ENCODE results near the gene CDC37.

CDC37 gene

DNA sequence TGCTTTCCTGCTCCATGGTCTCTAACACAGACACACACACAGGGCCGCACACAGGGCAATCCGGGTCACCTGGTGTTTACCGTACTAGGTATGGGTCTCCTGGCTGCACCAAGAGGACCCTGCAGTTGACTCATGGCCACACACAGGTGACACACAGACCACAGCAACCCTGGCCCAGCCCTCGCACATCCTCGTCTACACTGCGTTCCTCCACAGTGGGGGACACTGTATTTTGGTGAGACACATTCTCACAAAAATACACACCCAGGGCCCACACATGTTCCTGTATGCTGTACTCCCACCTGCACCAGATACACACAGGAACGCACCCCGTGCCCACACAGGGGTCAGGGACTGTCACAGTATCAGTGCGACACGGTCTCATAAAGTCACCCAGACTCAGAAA is 29.8 kb upstream of the CDC37 start:
- no peak for DNase-seq
- ChIA-PET CTCF (interaction anchor here (0.9 to 1.1 kb wide), 4 partner anchors 12 to 24 kb away, joined by 3 to 4 read pairs (median 3); no protein-coding TSS in a partner anchor), POLR2A (no interaction called here)
- Histone ChIP-seq H3K4me1 (ENCODE audit: control extremely low read depth in 1 of 4, control insufficient read depth in 4 of 4, insufficient read depth in 4 of 4, low read length in 3 of 4) (peaks cover 4 to 29% (median 23%) of the 10 kb centered on the region in 4 experiments), H3K9me3 (ENCODE audit: control extremely low read depth in 1 of 5, control insufficient read depth in 4 of 5, insufficient read depth in 2 of 5, low read depth in 1 of 5, low read length in 4 of 5) (no peaks in the 10 kb centered on the region), H3K36me3 (ENCODE audit: control insufficient read depth in 4 of 4, insufficient read depth in 4 of 4, low read length in 3 of 4) (no peaks in the 10 kb centered on the region), H3K27me3 (replicated peaks in 2 of 5; ENCODE audit: control insufficient read depth in 4 of 5, insufficient read depth in 5 of 5, low read length in 4 of 5) (peaks cover 10 to 52% (median 18%) of the 10 kb centered on the region in 5 experiments), H3K27ac (ENCODE audit: insufficient read depth in 1 of 2, low read depth in 1 of 2, low read length in 2 of 2, poor library complexity in 1 of 2, severe bottlenecking in 2 of 2) (no peak overlapping the region), H3K4me3 (ENCODE audit: control insufficient read depth in 1 of 7, extremely low read depth in 1 of 7, insufficient read depth in 4 of 7, low read depth in 2 of 7, low read length in 6 of 7) (no peak overlapping the region)
- WGBS (ENCODE audit: insufficient coverage) = 98% methylated on average over 9 of the region's 10 CpGs

DNA sequence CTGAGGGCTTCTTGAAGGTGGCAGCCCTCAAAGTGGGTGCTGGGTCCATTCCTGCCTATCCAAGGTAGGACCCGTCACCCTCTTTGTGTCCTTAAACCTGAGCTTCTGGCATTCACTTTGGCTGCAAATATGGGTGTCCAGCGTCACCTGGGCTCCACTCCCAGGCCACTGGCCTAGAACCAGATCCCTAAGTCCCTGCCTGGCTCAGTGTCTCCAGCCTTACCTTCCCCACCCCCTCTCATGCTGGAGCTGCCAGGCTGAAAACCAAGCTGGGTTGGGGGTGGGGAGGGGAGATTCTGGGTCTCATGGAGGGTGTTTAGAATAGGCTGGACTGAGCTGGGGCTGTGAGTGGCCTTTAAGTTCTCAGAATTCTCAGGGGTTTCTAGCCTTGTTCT is 29.4 kb upstream of the CDC37 start:
- POLR2A ChIA-PET = no interaction called here
- 100% methylated on average over 2 of the region's 2 CpGs for WGBS (ENCODE audit: insufficient coverage)
- H3K27me3 ChIP-seq (replicated peaks in 2 of 5; ENCODE audit: control insufficient read depth in 4 of 5, insufficient read depth in 5 of 5, low read length in 4 of 5) = peaks cover 10 to 52% (median 18%) of the 10 kb centered on the region in 5 experiments

DNA sequence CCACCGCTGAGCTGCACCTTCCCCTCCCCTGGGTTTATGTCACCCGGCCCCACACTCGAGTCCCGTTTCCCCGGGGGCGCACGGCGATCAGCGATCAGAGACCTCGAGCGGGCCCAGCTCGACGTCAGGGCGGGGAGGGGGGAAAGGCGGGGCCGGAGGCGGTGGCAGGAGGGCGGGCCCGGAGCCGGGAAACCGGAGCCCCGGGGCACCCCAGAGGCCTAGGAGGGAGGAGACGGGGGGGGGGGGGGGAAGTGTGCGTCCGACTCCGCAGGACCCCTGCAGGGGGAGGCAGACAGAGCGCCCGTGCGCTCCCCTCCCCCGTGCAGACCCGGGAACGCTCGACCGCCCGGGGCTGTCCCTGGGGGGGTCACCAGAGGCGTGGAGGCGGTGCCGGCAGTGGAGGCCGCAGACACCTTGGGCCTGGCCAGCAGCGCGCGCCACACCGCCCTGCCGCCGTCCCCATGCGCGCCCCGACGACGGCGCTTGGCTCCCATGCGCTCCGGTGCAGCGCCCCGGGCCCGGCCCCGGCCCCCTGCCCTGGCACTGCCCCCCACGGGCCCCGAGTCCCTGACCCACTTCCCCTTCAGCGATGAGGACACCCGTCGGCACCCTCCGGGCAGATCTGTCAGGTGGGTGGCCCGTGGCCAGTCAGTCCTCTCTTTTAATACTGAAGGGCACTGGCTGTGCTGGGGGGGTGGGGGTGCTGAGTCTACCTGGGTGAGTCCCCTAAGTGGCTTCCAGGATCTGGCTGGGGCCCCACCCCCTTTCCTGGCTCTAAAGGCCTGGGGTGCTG is 28.8 kb upstream of the CDC37 start:
- peak in 2 of 3 donors; percentile 44 to 58 for DNase-seq
- Histone ChIP-seq H3K4me1 (ENCODE audit: control extremely low read depth in 1 of 4, control insufficient read depth in 4 of 4, insufficient read depth in 4 of 4, low read length in 3 of 4) (peaks cover 4 to 39% (median 32%) of the 10 kb centered on the region in 4 experiments), H3K4me3 (ENCODE audit: control insufficient read depth in 1 of 7, extremely low read depth in 1 of 7, insufficient read depth in 4 of 7, low read depth in 2 of 7, low read length in 6 of 7) (peak overlapping the region in 4 of 7 experiments; percentile 23 to 55 (median 41)), H3K9me3 (ENCODE audit: control extremely low read depth in 1 of 5, control insufficient read depth in 4 of 5, insufficient read depth in 2 of 5, low read depth in 1 of 5, low read length in 4 of 5) (no peaks in the 10 kb centered on the region), H3K36me3 (ENCODE audit: control insufficient read depth in 4 of 4, insufficient read depth in 4 of 4, low read length in 3 of 4) (no peaks in the 10 kb centered on the region), H3K27me3 (replicated peaks in 2 of 5; ENCODE audit: control insufficient read depth in 4 of 5, insufficient read depth in 5 of 5, low read length in 4 of 5) (peaks cover 10 to 52% (median 18%) of the 10 kb centered on the region in 5 experiments), H3K27ac (ENCODE audit: insufficient read depth in 1 of 2, low read depth in 1 of 2, low read length in 2 of 2, poor library complexity in 1 of 2, severe bottlenecking in 2 of 2) (no peak overlapping the region)
- ChIA-PET CTCF (interaction anchor here (0.9 to 1.2 kb wide), 4 partner anchors 11 to 23 kb away, joined by 3 to 4 read pairs (median 4); no protein-coding TSS in a partner anchor), POLR2A (no interaction called here)
- 2% methylated on average over 39 of the region's 64 CpGs for WGBS (ENCODE audit: insufficient coverage)

More for the DNA sequence above, 29.4 kb upstream of the CDC37 start:
- no peak for DNase-seq
- CTCF ChIA-PET = interaction anchor here (0.9 to 1.2 kb wide), 5 partner anchors 11 to 24 kb away, joined by 3 to 4 read pairs (median 3); no protein-coding TSS in a partner anchor
- H3K4me1 ChIP-seq (ENCODE audit: control extremely low read depth in 1 of 4, control insufficient read depth in 4 of 4, insufficient read depth in 4 of 4, low read length in 3 of 4) = peaks cover 4 to 33% (median 27%) of the 10 kb centered on the region in 4 experiments
- H3K36me3 ChIP-seq (ENCODE audit: control insufficient read depth in 4 of 4, insufficient read depth in 4 of 4, low read length in 3 of 4) = no peaks in the 10 kb centered on the region
- H3K9me3 ChIP-seq (ENCODE audit: control extremely low read depth in 1 of 5, control insufficient read depth in 4 of 5, insufficient read depth in 2 of 5, low read depth in 1 of 5, low read length in 4 of 5) = no peaks in the 10 kb centered on the region
- peak overlapping the region in 2 of 7 experiments; percentile 8 to 23 for H3K4me3 ChIP-seq (ENCODE audit: control insufficient read depth in 1 of 7, extremely low read depth in 1 of 7, insufficient read depth in 4 of 7, low read depth in 2 of 7, low read length in 6 of 7)
- H3K27ac ChIP-seq (ENCODE audit: insufficient read depth in 1 of 2, low read depth in 1 of 2, low read length in 2 of 2, poor library complexity in 1 of 2, severe bottlenecking in 2 of 2) = no peak overlapping the region

DNA sequence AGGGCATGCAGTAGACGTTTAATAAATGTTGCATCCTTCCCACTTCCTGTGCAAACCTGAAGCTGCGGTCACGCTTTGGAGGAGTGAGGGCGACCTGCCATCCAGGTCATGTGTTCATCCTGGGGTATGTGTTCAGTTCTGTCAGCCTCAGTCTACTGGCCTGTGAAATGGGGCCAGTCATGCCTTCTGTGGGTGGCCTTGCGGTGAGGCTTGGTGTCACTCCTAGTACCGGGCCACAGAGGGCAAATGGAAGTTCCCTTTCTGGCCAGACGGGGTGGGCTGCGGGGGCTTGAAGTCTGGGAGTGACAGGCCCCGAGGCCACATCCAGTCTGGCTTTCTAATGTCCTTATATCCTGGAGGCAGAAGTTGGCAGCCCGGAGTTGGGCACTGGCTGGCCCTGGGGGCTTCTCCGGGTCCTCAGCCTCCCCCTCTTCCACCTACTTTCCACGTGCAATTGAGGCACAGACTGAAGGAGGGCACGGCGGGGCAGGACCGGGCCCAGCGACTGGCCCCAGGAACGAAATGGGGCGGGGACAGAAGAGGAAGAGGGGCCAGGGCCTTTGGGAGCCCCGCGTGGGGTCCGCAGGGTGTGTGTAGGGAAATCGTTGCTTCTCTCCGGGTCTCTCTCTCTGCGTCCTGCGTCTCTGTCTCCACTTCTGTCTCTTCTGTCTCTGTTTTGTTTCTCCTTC is 28.1 kb upstream of the CDC37 start:
- Histone ChIP-seq H3K27me3 (replicated peaks in 2 of 5; ENCODE audit: control insufficient read depth in 4 of 5, insufficient read depth in 5 of 5, low read length in 4 of 5) (peaks cover 10 to 53% (median 18%) of the 10 kb centered on the region in 5 experiments), H3K4me1 (ENCODE audit: control extremely low read depth in 1 of 4, control insufficient read depth in 4 of 4, insufficient read depth in 4 of 4, low read length in 3 of 4) (peaks cover 4 to 47% (median 32%) of the 10 kb centered on the region in 4 experiments), H3K36me3 (ENCODE audit: control insufficient read depth in 4 of 4, insufficient read depth in 4 of 4, low read length in 3 of 4) (no peaks in the 10 kb centered on the region), H3K9me3 (ENCODE audit: control extremely low read depth in 1 of 5, control insufficient read depth in 4 of 5, insufficient read depth in 2 of 5, low read depth in 1 of 5, low read length in 4 of 5) (no peaks in the 10 kb centered on the region), H3K27ac (ENCODE audit: insufficient read depth in 1 of 2, low read depth in 1 of 2, low read length in 2 of 2, poor library complexity in 1 of 2, severe bottlenecking in 2 of 2) (no peak overlapping the region), H3K4me3 (ENCODE audit: control insufficient read depth in 1 of 7, extremely low read depth in 1 of 7, insufficient read depth in 4 of 7, low read depth in 2 of 7, low read length in 6 of 7) (peak overlapping the region in 3 of 7 experiments; percentile 40 to 50 (median 42))
- ChIA-PET POLR2A (no interaction called here), CTCF (interaction anchor here (1.0 to 1.2 kb wide), 2 partner anchors 13 to 14 kb away, joined by 3 to 4 read pairs; no protein-coding TSS in a partner anchor)
- WGBS (ENCODE audit: insufficient coverage) = 7% methylated on average over 23 of the region's 25 CpGs
- DNase-seq = peak in 2 of 3 donors; percentile 79 to 82

DNA sequence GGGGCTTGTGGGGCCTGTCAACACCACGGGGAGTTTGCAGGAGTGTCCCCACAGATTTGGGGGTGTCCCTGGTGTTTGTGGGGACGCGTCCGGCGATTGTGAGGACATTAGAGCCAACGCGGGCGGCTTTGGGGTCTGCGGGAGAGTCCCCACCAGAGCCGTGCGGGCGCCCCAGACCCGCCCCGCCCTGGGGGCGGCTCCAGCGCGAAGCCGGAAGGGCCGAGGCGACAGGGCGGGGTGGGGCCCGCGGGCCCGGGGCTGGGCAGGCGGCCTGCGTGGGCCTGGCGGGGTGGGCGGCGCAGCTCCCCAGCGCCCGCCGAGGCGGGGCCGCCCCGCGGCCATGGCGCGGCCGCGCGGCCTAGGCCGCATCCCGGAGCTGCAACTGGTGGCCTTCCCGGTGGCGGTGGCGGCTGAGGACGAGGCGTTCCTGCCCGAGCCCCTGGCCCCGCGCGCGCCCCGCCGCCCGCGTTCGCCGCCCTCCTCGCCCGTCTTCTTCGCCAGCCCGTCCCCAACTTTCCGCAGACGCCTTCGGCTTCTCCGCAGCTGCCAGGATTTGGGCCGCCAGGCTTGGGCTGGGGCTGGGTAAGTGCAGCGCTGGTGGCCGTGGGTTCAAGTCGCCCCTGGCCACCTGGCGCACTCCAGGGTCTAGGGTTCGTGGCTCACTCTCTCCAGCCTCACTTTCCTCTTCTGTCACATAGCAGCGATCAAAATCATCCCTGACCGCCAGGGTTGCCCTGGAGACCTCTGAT is 27.3 kb upstream of the CDC37 start:
- CTCF ChIA-PET = interaction anchor here (1.0 to 1.2 kb wide), 3 partner anchors 12 to 17 kb away, joined by 3 read pairs; no protein-coding TSS in a partner anchor
- Histone ChIP-seq H3K4me1 (ENCODE audit: control extremely low read depth in 1 of 4, control insufficient read depth in 4 of 4, insufficient read depth in 4 of 4, low read length in 3 of 4) (peaks cover 4 to 54% (median 36%) of the 10 kb centered on the region in 4 experiments), H3K4me3 (ENCODE audit: control insufficient read depth in 1 of 7, extremely low read depth in 1 of 7, insufficient read depth in 4 of 7, low read depth in 2 of 7, low read length in 6 of 7) (peak overlapping the region in 2 of 7 experiments; percentile 1 to 42), H3K9me3 (ENCODE audit: control extremely low read depth in 1 of 5, control insufficient read depth in 4 of 5, insufficient read depth in 2 of 5, low read depth in 1 of 5, low read length in 4 of 5) (no peaks in the 10 kb centered on the region), H3K36me3 (ENCODE audit: control insufficient read depth in 4 of 4, insufficient read depth in 4 of 4, low read length in 3 of 4) (no peaks in the 10 kb centered on the region), H3K27me3 (replicated peaks in 2 of 5; ENCODE audit: control insufficient read depth in 4 of 5, insufficient read depth in 5 of 5, low read length in 4 of 5) (peaks cover 10 to 55% (median 18%) of the 10 kb centered on the region in 5 experiments), H3K27ac (ENCODE audit: insufficient read depth in 1 of 2, low read depth in 1 of 2, low read length in 2 of 2, poor library complexity in 1 of 2, severe bottlenecking in 2 of 2) (no peak overlapping the region)
- POLR2A ChIA-PET = no interaction called here
- 6% methylated on average over 65 of the region's 75 CpGs for WGBS (ENCODE audit: insufficient coverage)
- no peak for DNase-seq

DNA sequence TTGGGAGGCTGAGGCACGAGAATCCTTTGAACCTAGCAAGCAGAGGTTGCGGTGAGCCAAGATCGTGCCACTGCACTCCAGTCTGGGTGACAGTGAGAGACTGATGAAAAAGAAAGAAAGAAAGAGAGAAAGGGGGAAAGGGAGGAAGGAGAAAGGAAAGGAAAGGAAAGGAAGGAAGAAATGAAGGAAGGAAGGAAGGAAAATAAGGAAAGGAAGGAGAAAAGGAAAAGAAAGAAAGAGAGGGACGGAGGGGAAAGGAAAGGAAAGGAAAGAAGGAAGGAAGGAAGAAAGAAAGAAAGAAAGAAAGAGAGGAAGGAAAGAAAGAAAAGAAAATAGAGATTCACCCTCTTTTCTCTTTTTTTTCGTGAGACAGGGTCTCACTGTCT is 25.6 kb upstream of the CDC37 start:
- no peak for DNase-seq
- no peaks in the 10 kb centered on the region for H3K36me3 ChIP-seq (ENCODE audit: control insufficient read depth in 4 of 4, insufficient read depth in 4 of 4, low read length in 3 of 4)
- H3K4me3 ChIP-seq (ENCODE audit: control insufficient read depth in 1 of 7, extremely low read depth in 1 of 7, insufficient read depth in 4 of 7, low read depth in 2 of 7, low read length in 6 of 7) = no peak overlapping the region
- no peak overlapping the region for H3K27ac ChIP-seq (ENCODE audit: insufficient read depth in 1 of 2, low read depth in 1 of 2, low read length in 2 of 2, poor library complexity in 1 of 2, severe bottlenecking in 2 of 2)
- 85% methylated on average over 4 of the region's 5 CpGs for WGBS (ENCODE audit: insufficient coverage)
- ChIA-PET POLR2A (no interaction called here), CTCF (interaction anchor here (0.7 to 6.7 kb wide), 9 partner anchors 8 to 49 kb away, joined by 3 to 76 read pairs (median 9); partner anchors contain the start of gene CDC37)
- peaks cover 10 to 63% (median 19%) of the 10 kb centered on the region in 5 experiments for H3K27me3 ChIP-seq (replicated peaks in 2 of 5; ENCODE audit: control insufficient read depth in 4 of 5, insufficient read depth in 5 of 5, low read length in 4 of 5)
- H3K4me1 ChIP-seq (ENCODE audit: control extremely low read depth in 1 of 4, control insufficient read depth in 4 of 4, insufficient read depth in 4 of 4, low read length in 3 of 4) = peaks cover 6 to 71% (median 53%) of the 10 kb centered on the region in 4 experiments
- H3K9me3 ChIP-seq (ENCODE audit: control extremely low read depth in 1 of 5, control insufficient read depth in 4 of 5, insufficient read depth in 2 of 5, low read depth in 1 of 5, low read length in 4 of 5) = no peaks in the 10 kb centered on the region

Measured in common myeloid progenitor, CD34-positive (primary cell).